SU-DHL-6 (cell line): ENCODE data around the gene CBY1.

Source experiments
- H2AFZ ChIP-seq: fragments of 200-600 bp; sonication (generic); 2 replicates; pipeline ENCODE4 v1.6.1; 2014; ENCODE audit warnings: low read depth, mild to moderate bottlenecking, moderate library complexity, mixed read lengths, antibody characterized with exemption, low read length; ENCODE audit not compliant: severe bottlenecking
- H3F3A ChIP-seq: fragments of 200-600 bp; shearing (Covaris generic); 2 replicates; pipeline ENCODE4 v1.6.0; 2016; ENCODE audit warnings: antibody characterized with exemption, mild to moderate bottlenecking; ENCODE audit not compliant: insufficient read depth
- H3K27ac ChIP-seq: fragments of 200-600 bp; sonication (generic); 2 replicates; pipeline ENCODE4 v1.5.1; 2016; ENCODE audit warnings: low read depth, mild to moderate bottlenecking, low read length, moderate library complexity, mixed read lengths
- H3K27me3 ChIP-seq: fragments of 200-600 bp; sonication (generic), shearing (Covaris generic); 2 replicates; pipeline ENCODE4 v1.6.0; 2014; ENCODE audit warnings: mild to moderate bottlenecking, low read length
- H3K36me3 ChIP-seq: fragments of 200-600 bp; sonication (generic); 2 replicates; pipeline ENCODE4 v1.6.1; 2014; ENCODE audit warnings: mild to moderate bottlenecking, low read length, mixed read lengths
- H3K4me2 ChIP-seq: fragments of 300-600, 200-600 bp; shearing (Covaris generic), sonication (generic); 2 replicates; pipeline ENCODE4 v1.6.0; 2014; ENCODE audit warnings: low read length, low read depth, mild to moderate bottlenecking; ENCODE audit not compliant: poor library complexity, severe bottlenecking
- H3K4me3 ChIP-seq: fragments of 200-600 bp; sonication (generic); 2 replicates; pipeline ENCODE4 v1.5.1; 2014; ENCODE audit warnings: antibody characterized with exemption, low read length, mild to moderate bottlenecking, mixed read lengths; ENCODE audit not compliant: insufficient read depth, poor library complexity, severe bottlenecking
- H3K79me2 ChIP-seq: fragments of 200-600 bp; sonication (generic); 2 replicates; pipeline ENCODE4 v1.6.1; 2014; ENCODE audit warnings: mild to moderate bottlenecking, low read length, moderate library complexity; ENCODE audit not compliant: insufficient read depth
- H3K9ac ChIP-seq: fragments of 200-600 bp; sonication (generic); 2 replicates; pipeline ENCODE4 v1.7.0; 2014; ENCODE audit warnings: mild to moderate bottlenecking, low read length
- H3K9me2 ChIP-seq: fragments of 200-600 bp; sonication (generic); replicated peaks from 2 replicates; pipeline ENCODE4 v1.6.1; 2014; ENCODE audit warnings: low read length; ENCODE audit not compliant: insufficient read depth
- H3K9me3 ChIP-seq: fragments of 200-600 bp; sonication (generic); 2 replicates; pipeline ENCODE4 v1.6.1; 2014; ENCODE audit warnings: low read length, mixed read lengths; ENCODE audit not compliant: insufficient read depth
- H4K20me1 ChIP-seq: fragments of 200-600 bp; sonication (generic); 2 replicates; pipeline ENCODE4 v1.6.1; 2014; ENCODE audit warnings: low read depth, mild to moderate bottlenecking, antibody characterized with exemption, low read length, moderate library complexity, mixed read lengths
- EZH2phosphoT487 ChIP-seq: fragments of 200-600 bp; sonication (generic), shearing (Covaris generic); conservative IDR thresholded peaks from 2 replicates; pipeline ENCODE4 v1.6.1; 2018; ENCODE audit warnings: mild to moderate bottlenecking, antibody characterized with exemption, low read length, moderate library complexity, mixed read lengths
- TF ChIP-seq, protein P1 (sequence below): fragments of 200-600 bp; sonication (generic); IDR thresholded peaks from one replicate; pipeline ENCODE4 v1.5.1; 2017; ENCODE audit warnings: antibody characterized with exemption, mild to moderate bottlenecking, low read length, moderate library complexity; ENCODE audit not compliant: insufficient read depth, poor library complexity, severe bottlenecking

The CBY1 gene

DNA sequence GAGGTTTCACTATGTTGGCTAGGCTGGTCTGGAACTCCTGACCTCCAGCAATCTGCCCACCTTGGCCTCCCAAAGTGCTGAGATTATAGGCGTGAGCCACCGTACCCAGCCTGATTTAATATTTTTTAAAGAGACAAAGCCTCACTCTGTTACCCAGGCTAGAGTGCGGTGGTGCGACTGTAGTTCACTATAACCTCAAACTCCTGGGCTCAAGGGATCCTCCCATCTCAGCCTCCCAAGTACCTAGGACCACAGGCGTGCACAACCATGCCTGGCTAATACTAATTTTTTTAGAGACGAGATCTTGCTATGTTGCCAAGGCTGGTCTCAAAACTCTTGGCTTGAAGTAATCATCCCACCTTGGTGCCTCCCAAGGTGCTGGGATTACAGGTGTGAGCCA is 62.8 kb downstream of the CBY1 start:
- H3K27ac ChIP-seq = no peak overlapping the region
- no peaks in the 10 kb centered on the region for H3K9me3 ChIP-seq
- H3F3A ChIP-seq = no peaks in the 10 kb centered on the region
- H3K79me2 ChIP-seq = peaks cover 23% of the 10 kb centered on the region
- H3K9me2 ChIP-seq = no peaks in the 10 kb centered on the region
- no peak overlapping the region for H2AFZ ChIP-seq
- no peak overlapping the region for H3K4me3 ChIP-seq
- H4K20me1 ChIP-seq = no peaks in the 10 kb centered on the region; the same call in 1 of the 2 replicates
- TF ChIP-seq EZH2phosphoT487 = no peak
- TF ChIP-seq, protein P1, sequence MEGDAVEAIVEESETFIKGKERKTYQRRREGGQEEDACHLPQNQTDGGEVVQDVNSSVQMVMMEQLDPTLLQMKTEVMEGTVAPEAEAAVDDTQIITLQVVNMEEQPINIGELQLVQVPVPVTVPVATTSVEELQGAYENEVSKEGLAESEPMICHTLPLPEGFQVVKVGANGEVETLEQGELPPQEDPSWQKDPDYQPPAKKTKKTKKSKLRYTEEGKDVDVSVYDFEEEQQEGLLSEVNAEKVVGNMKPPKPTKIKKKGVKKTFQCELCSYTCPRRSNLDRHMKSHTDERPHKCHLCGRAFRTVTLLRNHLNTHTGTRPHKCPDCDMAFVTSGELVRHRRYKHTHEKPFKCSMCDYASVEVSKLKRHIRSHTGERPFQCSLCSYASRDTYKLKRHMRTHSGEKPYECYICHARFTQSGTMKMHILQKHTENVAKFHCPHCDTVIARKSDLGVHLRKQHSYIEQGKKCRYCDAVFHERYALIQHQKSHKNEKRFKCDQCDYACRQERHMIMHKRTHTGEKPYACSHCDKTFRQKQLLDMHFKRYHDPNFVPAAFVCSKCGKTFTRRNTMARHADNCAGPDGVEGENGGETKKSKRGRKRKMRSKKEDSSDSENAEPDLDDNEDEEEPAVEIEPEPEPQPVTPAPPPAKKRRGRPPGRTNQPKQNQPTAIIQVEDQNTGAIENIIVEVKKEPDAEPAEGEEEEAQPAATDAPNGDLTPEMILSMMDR = no peak
- H3K9ac ChIP-seq = no peak overlapping the region
- H3K4me2 ChIP-seq = no peak overlapping the region
- H3K36me3 ChIP-seq = no peaks in the 10 kb centered on the region
- no peaks in the 10 kb centered on the region for H3K27me3 ChIP-seq

DNA sequence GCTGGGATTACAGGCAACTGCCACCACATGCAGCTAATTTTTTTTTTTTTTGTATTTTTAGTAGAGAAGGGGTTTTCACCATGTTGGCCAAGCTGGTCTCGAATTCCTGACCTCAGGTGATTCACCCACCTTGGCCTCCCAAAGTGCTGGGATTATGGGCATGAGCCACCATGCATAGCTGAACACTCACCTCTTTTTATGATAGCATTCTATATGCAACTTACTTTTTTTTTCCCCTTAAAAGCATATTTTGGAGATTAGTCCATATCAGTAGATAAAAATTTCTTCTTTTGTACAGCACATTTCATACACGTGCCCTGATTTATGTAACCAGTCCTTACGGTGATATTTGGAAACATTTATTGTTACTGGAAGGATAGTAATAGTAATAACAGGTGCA is 63.9 kb downstream of the CBY1 start:
- Histone ChIP-seq H3K27me3 (no peaks in the 10 kb centered on the region), H2AFZ (no peak overlapping the region), H3K4me2 (no peak overlapping the region), H3K36me3 (no peaks in the 10 kb centered on the region), H3K4me3 (no peak overlapping the region), H4K20me1 (no peaks in the 10 kb centered on the region), H3K9me3 (no peaks in the 10 kb centered on the region), H3K27ac (no peak overlapping the region), H3K79me2 (peaks cover 11% of the 10 kb centered on the region; the same call in 1 of the 2 replicates), H3F3A (no peaks in the 10 kb centered on the region), H3K9me2 (no peaks in the 10 kb centered on the region), H3K9ac (no peak overlapping the region)
- TF ChIP-seq, protein P1 = no peak
- TF ChIP-seq EZH2phosphoT487 = no peak

DNA sequence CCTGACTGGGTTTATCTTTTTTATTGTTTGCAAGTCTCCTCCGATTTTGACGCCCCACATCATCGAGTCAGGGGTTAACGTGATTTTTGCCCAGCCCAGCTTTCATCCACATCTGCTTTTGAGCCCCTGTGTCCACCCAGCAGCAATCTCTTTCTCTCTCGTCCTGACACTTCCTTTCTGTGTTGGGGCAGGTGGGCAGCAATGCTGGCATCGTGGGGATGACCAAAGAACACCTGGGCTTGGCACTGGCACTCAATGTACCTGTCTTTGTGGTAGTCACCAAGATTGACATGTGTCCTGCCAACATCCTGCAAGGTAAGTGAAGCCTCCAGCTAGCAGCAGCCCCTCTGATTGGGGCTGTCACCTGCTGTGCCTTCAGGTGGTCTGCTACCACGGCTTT is 65.1 kb downstream of the CBY1 start:
- H3K27me3 ChIP-seq = no peaks in the 10 kb centered on the region
- no peaks in the 10 kb centered on the region for H4K20me1 ChIP-seq
- H3K4me3 ChIP-seq = no peak overlapping the region
- H3F3A ChIP-seq = no peaks in the 10 kb centered on the region
- no peaks in the 10 kb centered on the region for H3K9me2 ChIP-seq
- H3K9ac ChIP-seq = no peak overlapping the region
- H3K9me3 ChIP-seq = no peaks in the 10 kb centered on the region
- H3K79me2 ChIP-seq = no peaks in the 10 kb centered on the region
- H3K27ac ChIP-seq = no peak overlapping the region
- no peaks in the 10 kb centered on the region for H3K36me3 ChIP-seq
- TF ChIP-seq, protein P1 = no peak
- no peak for TF ChIP-seq EZH2phosphoT487
- H2AFZ ChIP-seq = no peak overlapping the region
- no peak overlapping the region for H3K4me2 ChIP-seq
